GM21737 (cell line): Measurements from ENCODE around the gene GRM7.
"Not testable (repeated sequence)": the region's sequence is repeated elsewhere in the genome, so short reads cannot be mapped to it uniquely, and the experiment has no call there.

Source experiments
- ATAC-seq: cut with Tn5 transposase; IDR thresholded peaks from one replicate; pipeline ENCODE4 v1.9.1; 2021; ENCODE audit warnings: mild to moderate bottlenecking, moderate library complexity; ENCODE audit not compliant: unreplicated experiment

GRM7 gene

GRCh38 chr3:6860954-6861624 is at the start of gene GRM7:
Gene GRM7 (plus strand): TSS chr3:6861115.
- ATAC-seq: no peak

GRCh38 chr3:6821411-6821810 is 39.5 kb upstream of the GRM7 start:
- no peak for ATAC-seq

- ATAC-seq: no peak
Measured at GRCh38 chr3:6825524-6825923, 35.4 kb upstream of the GRM7 start.

- ATAC-seq: no peak
Measured at GRCh38 chr3:6827453-6827852, 33.5 kb upstream of the GRM7 start.

- ATAC-seq: no peak
Measured at GRCh38 chr3:6844723-6845122, 16.2 kb upstream of the GRM7 start.

- no peak for ATAC-seq
Measured at GRCh38 chr3:6854184-6854583, 6.7 kb upstream of the GRM7 start.

- ATAC-seq: no peak
Measured at GRCh38 chr3:6857510-6857909, 3.4 kb upstream of the GRM7 start.

- ATAC-seq: no peak
Measured at GRCh38 chr3:6860149-6860953, 564 bp upstream of the GRM7 start.

- no peak for ATAC-seq
Measured at GRCh38 chr3:6861625-6862000, 698 bp downstream of the GRM7 start.

- ATAC-seq: no peak
Measured at GRCh38 chr3:6862041-6862879, 1.3 kb downstream of the GRM7 start.

- ATAC-seq: no peak
Measured at GRCh38 chr3:6862880-6863195, 1.9 kb downstream of the GRM7 start.

- ATAC-seq: no peak
Measured at GRCh38 chr3:6867269-6867668, 6.4 kb downstream of the GRM7 start.

- ATAC-seq: no peak
Measured at GRCh38 chr3:6878731-6879130, 17.8 kb downstream of the GRM7 start.

GRCh38 chr3:6912240-6912639 is 51.3 kb downstream of the GRM7 start:
- no peak for ATAC-seq

GRCh38 chr3:6915898-6916297 is 55.0 kb downstream of the GRM7 start:
- ATAC-seq: no peak

GRCh38 chr3:6921066-6921465 is 60.2 kb downstream of the GRM7 start:
- no peak for ATAC-seq

- no peak for ATAC-seq
Measured at GRCh38 chr3:6921876-6922275, 61.0 kb downstream of the GRM7 start.

GRCh38 chr3:6928064-6928463 is 67.1 kb downstream of the GRM7 start:
- no peak for ATAC-seq

GRCh38 chr3:6929918-6930317 is 69.0 kb downstream of the GRM7 start:
- no peak for ATAC-seq

GRCh38 chr3:6935418-6935817 is 74.5 kb downstream of the GRM7 start:
- not testable (repeated sequence) for ATAC-seq

GRCh38 chr3:6935970-6936369 is 75.1 kb downstream of the GRM7 start:
- no peak for ATAC-seq

- ATAC-seq: no peak
Measured at GRCh38 chr3:6962801-6963200, 101.9 kb downstream of the GRM7 start.
